Gastroesophageal sphincter (tissue), 2 donors: ENCODE data around the gene KLHL6.

Experiments
- EP300 ChIP-seq: sonication (generic); formaldehyde crosslinking; IDR thresholded peaks from one replicate; pipeline ENCODE4 v1.6.1; 2017; ENCODE audit warnings: antibody characterized with exemption, mild to moderate bottlenecking
- POLR2A ChIP-seq, 2 donors: fragments of 450-650 bp; IDR thresholded peaks; one replicate each; pipeline ENCODE4 v1.6.1; 2017; ENCODE audit warnings: antibody characterized with exemption in 2 of 2, mild to moderate bottlenecking in 2 of 2, moderate library complexity in 1 of 2

DNA sequence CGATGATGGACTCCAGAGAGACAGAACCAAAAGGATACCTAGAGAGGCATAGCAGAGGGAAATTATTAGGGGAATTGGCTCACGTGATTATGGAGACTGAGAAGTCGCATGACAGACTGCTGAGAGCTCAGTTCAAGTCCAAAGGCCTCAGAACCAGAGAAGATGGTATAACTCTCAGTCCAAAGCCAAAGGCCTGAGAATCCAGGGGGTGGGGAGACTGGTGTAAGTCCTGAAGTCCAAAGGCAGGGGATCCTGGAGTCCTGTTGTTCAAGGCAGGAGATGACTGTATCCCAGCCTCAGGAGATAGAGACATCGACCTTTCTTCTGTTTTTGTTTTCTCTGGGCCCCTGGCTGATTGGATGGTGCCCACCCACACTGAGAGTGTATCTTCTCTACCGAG is 1.2 kb upstream of the KLHL6 start:
- TF ChIP-seq POLR2A (IDR thresholded peaks at IDR 0.05) (no peak), EP300 (no peak)
